Activated effector memory CD4-positive, alpha-beta T cell treated with Interleukin-2 at 50 U/mL for 16 hours (primary cell): Measurements from ENCODE around the gene FAM149A.

Source experiments
- DNase-seq: peaks from one replicate; pipeline ENCODE4 v3.0.0-alpha.2; 2020

FAM149A gene

DNA sequence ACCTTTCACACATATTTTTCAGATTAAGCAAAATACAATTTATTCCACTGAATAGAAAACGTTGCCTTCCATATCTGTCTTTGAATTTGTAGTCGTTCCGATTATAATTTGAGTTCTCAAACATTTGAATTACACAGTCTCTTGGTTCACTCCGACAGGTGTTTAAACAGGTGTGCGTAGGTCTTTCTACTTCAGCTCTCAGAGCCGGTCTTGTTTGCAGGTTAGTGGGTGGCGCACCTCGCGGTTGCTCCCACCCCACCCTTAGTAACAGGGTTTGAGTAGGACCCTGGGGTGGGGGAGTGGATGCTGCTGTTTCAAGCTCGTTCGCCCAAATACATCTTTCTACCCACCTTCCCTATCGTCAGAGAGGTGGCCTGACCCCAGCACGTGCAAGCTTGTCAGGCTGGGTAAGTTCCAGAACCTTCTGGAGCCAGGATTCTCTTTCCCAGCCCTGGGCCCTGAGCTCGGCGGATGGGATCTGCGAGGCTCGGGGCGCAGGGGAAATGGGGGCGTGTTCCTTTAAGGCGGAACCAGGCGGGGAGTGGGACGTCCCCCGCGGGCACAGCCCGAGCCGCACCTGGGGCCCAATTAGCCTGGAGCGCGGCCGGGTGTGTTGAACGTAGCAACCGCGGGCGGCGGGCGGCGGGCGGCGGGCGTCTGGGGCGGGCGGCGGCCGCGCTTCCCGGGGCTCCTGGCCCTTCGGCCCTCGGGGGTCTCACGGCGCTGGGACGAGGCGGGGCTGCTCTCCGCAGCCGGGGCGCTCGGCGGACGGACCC lies at the start of gene FAM149A:
FAM149A (plus strand) TSS at position 591 of the 776 bp plus-strand sequence.
- DNase-seq: peak; percentile 30

DNA sequence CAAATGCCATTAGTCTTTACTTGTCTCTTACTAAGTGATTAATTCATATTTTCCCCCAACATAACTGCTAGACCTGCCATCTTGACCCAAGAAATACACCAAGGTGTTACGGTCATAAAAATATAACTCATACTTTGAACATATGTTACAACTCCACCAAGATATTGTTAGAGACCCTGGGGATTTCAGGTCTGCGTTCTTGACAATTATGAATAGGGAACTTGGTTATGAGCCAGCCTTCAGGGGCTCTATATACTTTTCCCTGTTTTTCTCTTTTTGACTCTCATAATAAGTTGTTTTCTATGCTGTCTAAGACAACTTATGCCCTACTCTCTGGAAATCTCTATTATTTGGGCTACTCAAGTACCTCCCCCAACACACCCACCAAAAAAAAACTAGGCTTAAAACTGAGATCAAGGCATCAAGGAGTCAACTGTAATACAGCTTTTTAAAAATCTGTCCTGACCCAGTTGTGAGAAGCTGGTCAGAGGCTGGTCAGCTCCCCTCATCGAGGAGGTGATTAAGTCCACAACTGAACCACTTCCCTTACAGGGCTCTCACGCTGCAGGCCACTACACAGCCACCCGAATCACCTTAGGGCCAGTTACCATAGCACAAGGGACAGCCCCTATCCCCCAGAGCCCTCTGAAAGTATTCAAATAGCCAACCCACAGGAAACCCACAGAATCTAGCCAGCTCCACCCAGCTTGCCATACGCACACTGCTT lies 46.1 kb upstream of the FAM149A start:
- no peak for DNase-seq

DNA sequence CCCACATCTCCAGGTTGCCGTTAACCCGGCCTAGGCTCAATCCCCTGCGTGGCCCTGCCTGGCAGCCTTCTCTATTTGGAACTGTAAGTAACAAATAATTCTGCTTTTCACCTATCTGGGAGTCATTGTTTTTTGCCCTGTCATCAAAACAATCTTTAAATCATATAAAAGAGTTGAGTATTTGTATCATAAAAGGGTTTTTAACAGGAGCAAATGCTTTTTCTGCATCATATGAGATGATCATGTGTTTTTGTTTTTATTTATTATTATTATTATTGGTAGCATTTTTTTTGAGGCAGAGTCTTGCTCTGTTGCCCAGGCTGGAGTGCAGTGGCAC lies 45.6 kb upstream of the FAM149A start:
- no peak for DNase-seq

DNA sequence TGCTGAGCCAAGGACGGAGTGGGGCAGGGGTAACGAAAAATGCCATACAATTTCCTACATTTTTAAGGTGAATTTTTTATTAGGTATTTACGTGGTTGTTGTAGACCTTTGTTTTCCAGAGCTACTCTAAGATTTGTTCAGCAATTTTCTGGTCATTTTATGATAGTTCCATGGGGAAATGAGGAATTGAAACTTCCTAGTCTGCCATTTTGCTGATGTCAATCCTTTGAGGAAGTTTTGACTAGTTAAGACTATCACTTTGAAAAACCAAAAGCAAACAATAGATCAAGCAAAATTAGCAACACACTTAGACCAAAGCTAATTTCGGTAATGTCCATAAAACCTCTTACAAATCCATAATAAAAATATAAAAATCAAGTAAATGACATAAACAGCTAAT lies 42.6 kb upstream of the FAM149A start:
- DNase-seq: no peak

DNA sequence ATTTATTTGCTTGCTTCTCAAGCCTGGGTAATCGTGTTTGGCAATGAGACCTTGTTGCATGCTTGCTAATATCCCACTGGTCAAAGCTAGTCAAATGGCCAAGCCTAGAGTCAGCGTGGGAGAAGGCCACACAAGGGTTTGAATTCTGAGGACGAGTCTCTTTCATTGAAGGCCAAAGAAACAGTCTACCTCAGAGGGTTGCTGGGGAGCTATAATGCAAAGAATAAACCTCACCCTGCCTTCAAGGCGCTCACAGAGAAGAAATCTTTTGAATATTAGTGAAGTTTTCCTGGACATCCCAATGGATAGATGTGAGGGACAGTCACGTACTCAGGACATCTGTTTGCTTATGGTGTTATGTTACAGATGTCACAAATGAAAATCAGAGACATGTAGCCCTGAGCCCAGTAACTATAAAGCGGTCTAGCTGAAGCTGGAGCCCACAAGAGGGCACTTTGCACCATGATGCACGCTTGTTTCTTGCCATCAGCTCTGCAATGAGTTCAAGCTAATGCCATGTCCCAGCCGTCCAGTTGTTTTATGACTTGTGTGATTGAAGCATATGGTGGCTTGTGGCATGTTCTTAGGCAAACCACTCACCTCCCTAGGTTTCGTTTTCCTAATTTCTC lies 36.6 kb upstream of the FAM149A start:
- DNase-seq: peak; percentile 18

DNA sequence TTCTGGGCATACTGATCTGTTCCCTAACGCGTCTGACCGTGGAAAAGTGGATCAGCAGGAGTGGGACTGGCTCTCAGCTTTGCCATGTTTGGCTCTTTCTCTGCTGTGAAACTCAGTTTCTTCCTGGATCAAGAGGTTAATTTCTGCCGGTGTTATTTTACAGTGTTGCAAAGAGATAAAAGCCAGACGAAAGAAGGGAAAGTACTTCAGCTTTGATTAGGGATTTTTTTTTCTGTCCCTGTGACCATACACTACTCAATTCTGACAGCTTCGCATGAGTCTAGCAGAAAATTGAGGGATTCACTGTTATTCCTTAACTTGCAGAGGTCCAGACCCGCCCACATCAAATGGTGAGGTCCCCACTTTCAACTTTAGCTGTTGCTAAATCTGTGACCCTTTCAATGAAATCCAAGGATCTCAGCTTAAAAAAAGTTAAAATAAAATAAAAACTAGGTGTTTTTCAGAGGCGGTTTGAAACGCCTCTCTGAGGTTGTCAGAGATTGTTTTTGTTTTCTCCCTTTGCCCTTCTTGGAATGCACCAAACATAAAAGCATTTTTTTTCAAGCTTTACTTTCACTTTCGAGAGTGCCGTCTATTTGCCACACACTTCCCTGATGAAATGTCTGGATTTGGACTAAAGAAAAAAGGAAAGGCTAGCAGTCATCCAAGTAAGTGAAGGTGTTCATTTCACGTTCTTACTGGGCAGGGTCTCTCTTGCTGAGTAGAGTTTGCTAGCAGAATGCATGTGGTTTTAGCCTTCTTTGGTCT lies 35.7 kb upstream of the FAM149A start, which contains the start of gene TLR3:
TLR3 (plus strand) TSS at position 576 of the 768 bp plus-strand sequence. CDS start 7,464 bp downstream, outside the sequence.
- no peak for DNase-seq

DNA sequence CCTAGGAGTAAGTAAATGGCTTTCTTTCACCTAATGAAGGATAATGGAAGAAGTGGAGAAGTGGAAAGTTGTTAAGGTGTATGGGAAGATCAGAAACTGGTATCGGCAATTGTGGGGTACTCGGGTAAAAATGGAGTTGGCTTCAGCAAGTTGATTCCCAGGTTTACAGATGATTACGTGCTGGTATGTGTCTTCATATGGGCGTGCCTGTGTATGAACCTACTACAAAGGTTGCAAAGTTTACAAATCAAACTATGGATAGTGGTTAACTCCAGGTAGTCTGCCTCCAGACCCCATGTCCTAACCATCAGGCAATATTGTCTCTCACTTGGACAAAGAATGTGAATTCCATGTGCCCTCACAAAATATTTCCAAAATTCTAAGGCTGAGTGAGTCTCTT lies 34.8 kb upstream of the FAM149A start:
- no peak for DNase-seq

DNA sequence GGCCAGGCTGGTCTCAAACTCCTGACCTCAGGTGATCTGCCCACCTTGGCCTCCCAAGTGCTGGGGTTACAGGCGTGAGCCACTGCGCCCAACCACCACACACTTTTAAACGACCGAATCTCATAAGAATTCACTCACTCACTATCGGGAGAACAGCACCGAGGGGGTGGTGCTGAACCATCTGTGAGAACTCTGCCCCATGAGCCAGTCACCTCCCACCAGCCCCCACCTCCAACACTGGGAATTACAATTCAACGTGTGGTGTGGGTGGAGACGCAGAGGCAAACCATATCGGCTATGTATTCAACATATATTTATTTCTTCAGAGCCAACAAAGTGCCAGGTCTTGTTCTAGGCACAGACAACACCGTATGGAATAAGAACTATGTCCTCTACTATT lies 32.0 kb upstream of the FAM149A start:
- no peak for DNase-seq

DNA sequence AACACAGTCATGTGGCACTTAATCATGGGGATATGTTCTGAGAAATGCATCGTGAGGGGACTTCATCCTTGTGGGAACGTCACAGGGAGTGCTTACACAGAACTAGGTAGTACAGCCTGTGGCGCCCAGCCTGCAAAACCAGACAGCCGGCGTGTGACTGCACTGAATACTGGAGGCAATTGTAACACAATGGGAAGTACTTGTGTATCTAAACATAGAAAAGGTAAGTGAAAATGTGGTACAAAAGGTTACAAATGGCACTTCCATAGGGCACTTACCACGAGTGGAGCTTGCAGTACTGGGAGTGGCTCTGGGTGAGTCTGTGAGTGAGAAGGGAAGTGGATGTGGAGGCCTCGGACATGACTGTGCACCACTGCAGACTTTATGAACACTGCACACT lies 30.3 kb upstream of the FAM149A start:
- no peak for DNase-seq

DNA sequence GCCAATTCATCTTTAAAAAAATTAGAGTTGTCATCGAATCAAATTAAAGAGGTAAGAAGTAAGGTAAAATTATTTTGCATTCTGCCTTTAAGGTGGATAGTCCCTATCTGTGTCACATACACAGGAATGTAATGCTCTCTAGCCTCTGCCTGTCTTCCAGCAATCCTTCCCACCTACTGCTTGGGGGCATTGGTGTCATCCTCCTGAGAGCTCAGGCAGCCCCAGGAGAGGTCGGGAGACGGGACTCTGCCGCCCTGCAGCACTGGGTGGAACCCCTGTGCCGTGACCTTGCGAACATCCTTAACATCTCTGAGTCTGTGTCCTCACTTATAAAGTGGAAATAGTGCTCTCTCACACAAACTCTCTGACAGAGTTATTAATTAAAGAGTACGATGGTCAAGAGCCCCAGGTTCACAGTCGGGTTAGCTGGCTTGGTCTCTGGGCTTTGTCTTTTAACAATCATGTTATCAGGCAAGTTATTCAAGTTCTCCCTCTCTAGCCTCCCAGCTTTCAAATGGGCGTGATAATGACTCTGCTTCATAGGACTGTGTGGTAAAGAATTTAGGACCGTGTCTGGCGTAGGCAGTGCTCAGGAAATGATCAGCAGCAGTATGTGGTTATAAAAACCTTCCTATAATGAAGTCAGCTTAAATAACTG lies 25.4 kb upstream of the FAM149A start:
- no peak for DNase-seq

DNA sequence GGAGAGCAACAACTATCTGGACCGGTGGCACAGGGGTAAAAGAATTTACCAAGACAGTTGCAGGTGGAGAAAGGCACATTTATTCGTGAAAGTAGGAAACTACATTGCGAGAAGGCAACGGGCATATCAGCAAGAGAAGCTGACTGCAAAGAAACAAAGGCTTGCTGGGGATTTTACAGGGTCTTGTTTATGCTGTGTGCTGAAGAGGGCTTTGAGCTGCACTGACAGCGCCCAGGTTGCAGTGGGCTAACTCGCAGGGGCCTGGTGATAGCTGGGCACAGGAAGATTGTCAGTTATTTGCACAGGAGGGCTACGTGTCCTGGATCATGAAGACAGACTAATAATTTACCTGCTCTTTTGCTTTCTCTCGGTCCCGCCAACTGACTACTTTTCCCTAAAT lies 24.8 kb upstream of the FAM149A start:
- DNase-seq: no peak

DNA sequence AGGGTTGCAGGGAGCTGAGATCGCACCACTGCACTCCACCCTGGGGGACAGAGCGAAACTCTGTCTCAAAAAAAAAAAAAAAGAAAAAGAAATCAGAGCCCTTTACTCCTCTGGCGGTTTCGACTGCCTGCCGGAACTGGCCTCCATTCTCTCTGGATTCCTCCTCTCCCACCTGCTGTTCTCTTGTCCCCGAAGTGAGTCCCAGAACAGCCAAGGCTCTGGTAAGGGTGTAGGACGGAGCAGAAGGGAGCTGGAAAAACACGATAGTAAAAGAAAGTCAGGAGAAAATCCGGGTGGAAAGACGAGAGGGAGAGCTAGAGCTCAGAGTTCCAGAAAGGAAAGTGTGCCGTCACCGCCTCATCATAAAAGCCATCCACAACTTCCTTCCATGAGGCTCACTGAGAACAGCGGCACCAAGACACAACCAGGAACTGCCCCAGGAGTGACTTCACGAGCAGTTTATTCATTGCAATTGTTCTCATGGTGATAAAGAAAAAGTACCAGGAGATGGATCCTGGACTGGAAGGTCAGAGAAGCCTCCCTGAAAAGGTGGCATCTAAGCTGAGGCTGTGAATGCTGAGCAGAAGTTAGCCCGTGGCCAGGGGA lies 23.2 kb upstream of the FAM149A start:
- no peak for DNase-seq

DNA sequence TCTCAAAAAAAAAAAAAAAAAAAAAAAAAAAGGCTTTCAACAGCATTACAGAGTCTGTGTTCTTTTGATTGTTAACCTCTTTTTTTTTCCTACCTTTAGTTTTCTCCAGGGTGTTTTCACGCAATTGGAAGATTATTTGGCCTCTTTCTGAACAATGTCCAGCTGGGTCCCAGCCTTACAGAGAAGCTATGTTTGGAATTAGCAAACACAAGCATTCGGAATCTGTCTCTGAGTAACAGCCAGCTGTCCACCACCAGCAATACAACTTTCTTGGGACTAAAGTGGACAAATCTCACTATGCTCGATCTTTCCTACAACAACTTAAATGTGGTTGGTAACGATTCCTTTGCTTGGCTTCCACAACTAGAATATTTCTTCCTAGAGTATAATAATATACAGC lies 22.3 kb upstream of the FAM149A start:
- no peak for DNase-seq

DNA sequence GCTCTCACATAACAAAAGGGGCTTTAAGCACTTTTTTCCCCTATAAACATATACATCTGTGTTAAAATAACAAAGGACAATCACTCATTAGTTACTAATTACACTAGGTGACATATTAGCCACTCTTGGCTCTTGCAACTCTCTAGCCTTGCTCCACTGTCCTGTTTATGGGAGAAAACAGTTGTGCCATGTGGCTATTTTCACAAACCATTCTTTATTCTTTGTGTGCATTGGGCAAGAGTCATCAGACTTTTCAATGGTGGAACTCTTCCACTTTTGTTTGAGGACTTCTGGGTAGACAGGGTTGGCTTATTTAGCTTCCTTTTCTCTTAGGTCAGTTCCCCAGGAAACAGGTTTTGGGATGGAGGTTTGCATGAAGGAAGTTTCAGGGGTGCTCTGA lies 16.0 kb upstream of the FAM149A start:
- no peak for DNase-seq

DNA sequence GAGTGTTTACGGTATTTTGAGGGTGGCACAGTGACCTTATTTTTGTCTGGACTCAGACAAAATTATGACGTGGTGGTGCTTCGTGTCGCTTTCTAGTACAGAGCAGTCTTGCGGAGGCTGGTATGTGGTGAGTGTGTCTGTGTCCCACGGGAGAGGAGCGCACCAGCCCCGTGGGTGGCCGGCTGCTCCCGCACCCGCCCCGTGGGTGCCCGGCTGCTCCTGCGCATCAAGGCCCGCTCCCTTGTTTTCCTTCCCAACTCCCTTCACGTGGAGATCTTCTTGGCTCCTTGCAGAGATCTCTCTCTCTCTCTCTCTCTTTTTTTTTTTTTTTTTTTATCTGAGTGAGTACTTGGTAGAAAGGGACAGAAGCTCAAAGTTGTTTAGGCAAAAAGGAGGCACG lies 12.2 kb upstream of the FAM149A start:
- DNase-seq: no peak

DNA sequence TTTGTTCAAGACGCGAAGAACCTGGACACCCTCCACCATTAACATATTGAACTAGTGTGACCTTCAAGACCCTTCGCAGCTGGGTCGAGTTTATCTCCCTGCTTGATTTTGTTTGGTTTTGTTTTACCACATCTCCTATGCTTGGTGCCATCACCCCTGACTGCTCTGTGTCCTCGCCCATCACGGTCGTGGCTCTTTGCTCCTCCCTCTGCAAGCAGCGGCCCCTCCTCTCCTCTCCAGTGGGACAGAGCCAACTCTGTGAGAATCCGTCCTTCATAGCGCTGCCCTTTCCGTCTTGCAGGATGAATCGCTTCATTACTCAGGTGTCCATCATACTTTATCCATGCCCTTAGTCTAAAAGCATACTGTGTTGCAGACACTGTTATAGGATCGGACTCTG lies 9.1 kb upstream of the FAM149A start:
- no peak for DNase-seq

DNA sequence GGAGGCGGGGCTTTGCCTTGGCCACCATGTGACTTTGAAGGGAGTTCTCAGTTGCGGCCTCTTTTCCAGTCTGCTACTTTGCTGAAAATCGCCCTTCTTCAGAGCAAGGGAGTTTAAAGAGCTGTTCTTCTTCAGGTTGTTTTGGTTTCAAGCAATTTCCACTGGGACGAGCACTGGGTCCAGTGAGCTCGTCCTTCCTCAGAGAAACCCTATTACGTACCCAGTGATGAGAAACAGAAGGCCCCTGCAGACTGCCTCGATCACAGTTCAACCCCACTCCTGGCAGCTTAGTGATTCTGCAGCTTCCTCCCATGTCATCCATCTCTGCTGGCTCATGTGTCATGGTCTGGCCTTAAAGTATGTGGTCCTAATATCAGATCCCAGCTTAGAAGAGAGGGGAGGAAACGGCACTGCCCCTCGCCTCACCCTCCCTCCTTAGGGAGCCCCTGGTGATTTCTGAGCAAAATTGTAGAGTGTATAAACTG lies 7.8 kb upstream of the FAM149A start:
- DNase-seq: no peak

DNA sequence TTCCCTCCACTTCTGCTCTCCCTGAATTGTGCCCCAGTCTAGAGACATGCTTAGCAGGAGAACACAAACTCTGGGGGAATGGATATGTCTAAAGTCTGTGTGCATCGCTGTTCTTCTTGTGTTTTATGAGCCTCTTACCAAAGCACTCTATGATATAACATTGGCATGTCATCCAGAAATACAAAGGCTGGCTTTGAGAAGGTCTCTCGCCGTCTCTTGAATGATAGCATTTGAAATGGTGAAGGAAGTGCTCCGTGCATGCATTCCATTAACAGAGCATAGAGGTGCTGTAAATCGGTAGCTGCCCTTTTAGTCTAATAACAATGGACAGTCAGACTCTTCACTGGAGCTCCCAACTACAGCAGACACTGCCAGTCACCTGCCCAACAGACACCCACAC lies 7.1 kb upstream of the FAM149A start:
- DNase-seq: no peak

DNA sequence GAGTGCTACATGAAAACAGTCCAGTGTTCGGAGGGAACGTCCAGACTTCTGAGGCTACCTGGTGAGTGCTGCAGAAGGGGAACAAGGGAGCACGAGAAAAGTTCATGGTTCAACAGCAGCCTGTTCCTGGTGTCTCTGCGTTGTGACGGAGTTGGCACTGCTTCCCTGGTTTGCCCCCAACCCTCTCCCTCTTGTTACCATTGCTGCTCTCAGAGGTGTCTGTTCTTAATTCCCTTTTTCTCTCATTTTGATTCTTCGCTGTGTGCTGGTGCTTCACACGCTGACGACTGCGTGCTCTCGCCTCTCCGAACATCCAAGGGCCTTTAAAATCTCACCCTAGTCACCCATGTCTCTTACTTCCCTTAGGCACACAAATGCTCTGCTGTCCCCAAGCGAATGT lies 1.6 kb upstream of the FAM149A start:
- no peak for DNase-seq

DNA sequence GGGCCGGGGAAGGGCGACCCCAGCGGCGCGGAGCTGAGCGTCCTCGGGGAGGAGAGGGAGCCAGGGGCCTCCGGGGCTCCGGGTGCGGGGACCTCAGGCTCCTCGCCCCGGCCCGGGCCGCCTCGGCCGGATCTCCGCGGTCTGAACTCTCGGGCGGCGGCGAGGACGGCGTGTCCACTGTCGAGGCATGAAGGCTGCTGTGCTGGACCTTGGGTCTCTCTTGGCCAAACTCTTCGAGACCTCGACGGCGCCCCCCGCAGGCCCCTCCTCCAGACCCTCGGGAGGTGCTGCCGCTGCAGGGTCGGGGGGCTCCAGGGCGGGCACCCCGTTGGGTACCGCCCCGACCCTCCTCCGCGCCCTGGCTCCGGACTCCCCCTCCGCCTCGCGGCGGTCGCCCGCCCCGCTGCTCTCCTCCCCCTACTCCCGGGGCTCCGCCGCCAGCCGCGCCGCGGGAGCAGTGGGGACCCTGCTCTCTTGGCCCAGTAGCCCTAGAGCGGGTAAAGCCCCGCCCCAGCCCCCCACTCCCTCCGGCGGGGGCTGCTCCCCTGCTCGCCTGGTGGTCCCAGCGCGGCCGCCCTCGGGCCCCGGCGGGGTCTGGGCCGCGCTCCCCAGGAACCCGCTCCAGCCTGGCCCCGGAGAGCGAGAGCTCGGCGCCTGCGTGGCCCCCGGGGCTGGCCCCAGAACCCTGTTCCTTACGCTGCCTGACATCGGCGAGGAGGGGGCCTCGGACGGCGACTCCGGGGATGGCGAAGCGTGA lies 564 bp downstream of the FAM149A start:
- DNase-seq: no peak

DNA sequence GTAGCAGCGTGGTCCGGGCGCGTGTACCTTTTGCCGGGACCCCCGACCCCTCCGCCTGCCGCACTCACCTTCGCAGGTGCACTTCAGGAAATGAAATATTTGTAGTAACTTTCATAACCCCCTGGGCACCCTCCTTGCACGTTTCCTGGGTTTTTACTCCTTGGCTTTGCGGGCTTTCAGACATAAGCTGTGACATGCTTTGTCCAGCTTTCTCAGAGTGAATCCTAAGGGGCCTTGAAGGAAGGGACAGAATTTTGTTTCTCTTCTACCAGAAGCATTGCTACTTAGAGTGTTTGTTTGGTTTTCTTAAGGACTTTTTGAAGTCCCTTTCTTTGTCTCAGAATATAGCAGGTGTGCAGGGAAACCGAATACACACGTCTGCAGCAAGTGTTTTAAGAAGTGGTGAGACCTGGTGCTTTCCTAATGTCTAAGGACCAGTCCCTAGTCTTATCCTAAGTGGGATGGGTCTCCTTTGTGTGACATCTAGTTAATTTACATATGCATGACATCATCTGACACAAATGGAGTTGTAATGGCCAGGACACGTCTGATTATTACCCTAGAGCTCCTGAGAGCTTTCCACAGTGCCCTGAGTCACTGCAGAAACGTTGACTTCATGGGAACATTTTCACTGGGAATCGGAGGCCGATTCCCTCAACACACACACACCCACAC lies 1.3 kb downstream of the FAM149A start:
- no peak for DNase-seq
